Activated naive CD8-positive, alpha-beta T cell treated with anti-CD3 and anti-CD28 coated beads for 36 hours (primary cell): ENCODE data around the gene NDUFB6. TPM values are rescaled to one million over a fixed set of nuclear protein-coding genes. Genes with fewer than 3 reads are reported as not detected.

Experiments
- DNase-seq: peaks from one replicate; pipeline ENCODE4 v3.0.0; 2021
- H3K27ac Mint-ChIP-seq: one replicate; pipeline ENCODE4 v1.8.0; 2022; ENCODE audit warnings: mild to moderate bottlenecking, moderate library complexity, mixed read lengths
- H3K27me3 Mint-ChIP-seq: one replicate; pipeline ENCODE4 v1.8.0; 2022; ENCODE audit warnings: mild to moderate bottlenecking, mixed read lengths
- H3K36me3 Mint-ChIP-seq: one replicate; pipeline ENCODE4 v1.8.0; 2021; ENCODE audit warnings: mild to moderate bottlenecking, mixed read lengths
- H3K4me1 Mint-ChIP-seq: one replicate; pipeline ENCODE4 v1.8.0; 2021; ENCODE audit warnings: mixed read lengths
- H3K4me3 Mint-ChIP-seq: one replicate; pipeline ENCODE4 v1.8.0; 2022; ENCODE audit warnings: mild to moderate bottlenecking, moderate library complexity, mixed read lengths
- H3K9me3 Mint-ChIP-seq: one replicate; pipeline ENCODE4 v1.8.0; 2022; ENCODE audit warnings: mixed read lengths
- total RNA-seq, 2 experiments: library from RNA; stranded (reverse); gene quantifications; one replicate each; pipeline ENCODE4 v1.2.3, GENCODE V29; 2021

Gene NDUFB6
- total RNA-seq, 2 experiments from 2014 or later: 59.3 to 60.2 TPM

GRCh38 chr9:32508728-32509127 is 64.2 kb downstream of the NDUFB6 start:
- Mint-ChIP-seq H3K4me1 (peaks cover 31% of the 10 kb centered on the region), H3K36me3 (peaks cover 11% of the 10 kb centered on the region), H3K27ac (no peak overlapping the region), H3K4me3 (no peak overlapping the region), H3K9me3 (peaks cover 9% of the 10 kb centered on the region), H3K27me3 (no peaks in the 10 kb centered on the region)
- no peak for DNase-seq

DNA sequence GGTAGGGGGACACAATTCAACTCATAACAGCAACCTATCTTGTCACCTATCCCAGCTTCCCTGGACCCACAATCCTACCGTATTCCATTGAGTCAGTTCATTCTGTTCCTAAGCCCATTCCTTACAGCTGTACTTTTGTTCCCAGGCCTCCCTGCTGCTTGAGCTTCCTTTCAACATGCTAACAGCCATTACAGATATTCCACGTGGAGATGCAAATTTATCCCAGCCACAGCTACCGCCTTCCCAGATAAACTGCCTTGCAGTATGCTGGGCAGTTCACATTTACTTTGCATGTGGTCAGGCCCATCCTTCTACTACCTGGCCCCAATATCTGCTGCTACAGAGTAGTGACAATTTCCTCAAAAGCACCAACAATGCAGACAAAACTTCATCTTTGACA is 70.0 kb downstream of the NDUFB6 start:
- H3K27ac Mint-ChIP-seq: no peak overlapping the region

More for the DNA sequence above, 70.0 kb downstream of the NDUFB6 start:
- no peaks in the 10 kb centered on the region for H3K9me3 Mint-ChIP-seq
- H3K4me1 Mint-ChIP-seq: peaks cover 2% of the 10 kb centered on the region
- no peak for DNase-seq
- H3K36me3 Mint-ChIP-seq: peaks cover 8% of the 10 kb centered on the region
- H3K27me3 Mint-ChIP-seq: no peaks in the 10 kb centered on the region
- H3K4me3 Mint-ChIP-seq: no peak overlapping the region

Other genes with a start within 250 kb of the NDUFB6 start
- gene ACO1, start 188.5 kb downstream of the NDUFB6 start, total RNA-seq: 10 to 100 TPM; 16.3 to 16.7 TPM
- 1 to 10 TPM; 8.6 to 9.9 TPM for gene RIGI, start 47.0 kb downstream of the NDUFB6 start, total RNA-seq
- gene SMIM27, start 20.8 kb downstream of the NDUFB6 start, total RNA-seq: 10 to 100 TPM; 13.3 to 15.9 TPM
- gene TOPORS, start 20.6 kb downstream of the NDUFB6 start, total RNA-seq: 10 to 100 TPM; 21.1 to 21.7 TPM
- under 1 TPM; 0.04 TPM for gene TAF1L, start 62.5 kb upstream of the NDUFB6 start, total RNA-seq
- gene TMEM215, start 210.4 kb upstream of the NDUFB6 start, total RNA-seq: not detected